Measurements from ENCODE around the gene ZHX3. TPM values are rescaled to one million over a fixed set of nuclear protein-coding genes. Genes with fewer than 3 reads are reported as not detected.

ZHX3 gene
- total and polyA plus RNA-seq, 2 of the 13 experiments (the other 11 are each of a cell fraction or from before 2014, with no cell fraction given) = 8.4 to 11.7 TPM

DNA sequence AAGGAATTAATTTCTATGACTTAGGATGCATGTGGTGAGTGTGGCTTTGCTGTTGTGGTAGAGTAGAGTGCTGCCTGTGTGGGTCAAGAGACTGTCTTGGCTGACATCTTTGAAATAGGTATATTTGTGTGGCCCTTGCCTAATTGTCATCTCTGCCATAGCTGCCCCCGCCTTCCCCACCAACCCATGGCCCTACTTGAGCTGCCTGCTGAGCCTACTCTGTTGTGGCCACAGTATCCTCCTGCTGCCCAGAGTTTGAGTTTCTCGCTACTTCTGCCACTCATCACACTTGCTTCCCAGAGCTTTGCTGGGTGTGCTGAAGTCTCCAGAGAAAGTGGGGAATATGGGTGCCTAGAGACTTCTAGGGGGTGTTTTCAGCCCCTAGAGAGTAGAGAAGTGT is 172.2 kb downstream of the ZHX3 start (continued):
- TF ChIP-seq, protein P1, sequence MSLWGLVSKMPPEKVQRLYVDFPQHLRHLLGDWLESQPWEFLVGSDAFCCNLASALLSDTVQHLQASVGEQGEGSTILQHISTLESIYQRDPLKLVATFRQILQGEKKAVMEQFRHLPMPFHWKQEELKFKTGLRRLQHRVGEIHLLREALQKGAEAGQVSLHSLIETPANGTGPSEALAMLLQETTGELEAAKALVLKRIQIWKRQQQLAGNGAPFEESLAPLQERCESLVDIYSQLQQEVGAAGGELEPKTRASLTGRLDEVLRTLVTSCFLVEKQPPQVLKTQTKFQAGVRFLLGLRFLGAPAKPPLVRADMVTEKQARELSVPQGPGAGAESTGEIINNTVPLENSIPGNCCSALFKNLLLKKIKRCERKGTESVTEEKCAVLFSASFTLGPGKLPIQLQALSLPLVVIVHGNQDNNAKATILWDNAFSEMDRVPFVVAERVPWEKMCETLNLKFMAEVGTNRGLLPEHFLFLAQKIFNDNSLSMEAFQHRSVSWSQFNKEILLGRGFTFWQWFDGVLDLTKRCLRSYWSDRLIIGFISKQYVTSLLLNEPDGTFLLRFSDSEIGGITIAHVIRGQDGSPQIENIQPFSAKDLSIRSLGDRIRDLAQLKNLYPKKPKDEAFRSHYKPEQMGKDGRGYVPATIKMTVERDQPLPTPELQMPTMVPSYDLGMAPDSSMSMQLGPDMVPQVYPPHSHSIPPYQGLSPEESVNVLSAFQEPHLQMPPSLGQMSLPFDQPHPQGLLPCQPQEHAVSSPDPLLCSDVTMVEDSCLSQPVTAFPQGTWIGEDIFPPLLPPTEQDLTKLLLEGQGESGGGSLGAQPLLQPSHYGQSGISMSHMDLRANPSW (CRISPR knock-in tag; IDR thresholded peaks at IDR 0.05; ENCODE audit: borderline replicate concordance) = no peak
- TF ChIP-seq MZF1 (CRISPR knock-in tag; IDR thresholded peaks at IDR 0.05; ENCODE audit: borderline replicate concordance) (no peak), ZBTB38 (CRISPR knock-in tag; IDR thresholded peaks at IDR 0.05) (no peak), TAF1 (CRISPR knock-in tag; IDR thresholded peaks at IDR 0.05) (no peak)

DNA sequence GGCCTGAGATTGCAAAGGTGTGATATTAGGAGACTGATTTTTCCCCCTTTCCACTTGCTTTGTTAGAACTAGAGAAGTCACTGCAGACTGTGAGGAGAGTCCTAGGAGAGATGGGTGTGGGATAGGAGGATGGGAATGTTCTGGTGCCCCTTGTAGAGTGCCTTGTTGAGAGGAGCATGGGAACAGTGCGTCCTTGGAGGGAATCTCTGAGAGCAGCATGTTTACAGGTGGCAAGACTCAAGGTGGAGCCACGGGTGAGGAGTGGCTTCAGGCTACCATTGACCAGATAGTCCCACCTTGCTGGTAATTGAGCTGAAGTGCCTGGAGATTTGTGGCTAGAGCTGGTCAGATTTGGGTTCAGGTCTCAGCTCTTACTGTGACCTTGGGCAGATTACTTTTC is 174.2 kb downstream of the ZHX3 start:
- CTCF ChIA-PET (ENCODE audit: low intra/inter-chr PET ratio, low total read pairs) = no interaction called here
- TF ChIP-seq ZBTB38 (CRISPR knock-in tag; IDR thresholded peaks at IDR 0.05) (no peak), HNRNPK (IDR thresholded peaks at IDR 0.05; ENCODE audit: low read depth, low read length, poor library complexity, severe bottlenecking) (no peak), ZNF589 (CRISPR knock-in tag; conservative IDR thresholded peaks at IDR 0.05) (no peak), ZSCAN30 (CRISPR knock-in tag; IDR thresholded peaks at IDR 0.05) (no peak), ZNF724P (CRISPR knock-in tag; IDR thresholded peaks at IDR 0.05; ENCODE audit: borderline replicate concordance) (0 out of 2 replicates have a peak, but pooled peaks have one; percentile 40)
- 94% methylated on average over 2 of the region's 2 CpGs for WGBS (ENCODE audit: low lambda C conversion rate)

More for the DNA sequence above, 174.2 kb downstream of the ZHX3 start:
- Histone ChIP-seq H3K9ac (ENCODE audit: insufficient read depth, low read depth, low read length) (no peak overlapping the region), H3K36me3 (replicated peaks in 1 of 2; ENCODE audit: control insufficient read depth in 1 of 2, insufficient read depth in 2 of 2, low read length in 2 of 2) (peaks cover 9 to 21% of the 10 kb centered on the region in 2 experiments), H4K20me1 (ENCODE audit: insufficient read depth, low read length) (peaks cover 30% of the 10 kb centered on the region), H3K4me3 (replicated peaks in 1 of 3; ENCODE audit: insufficient read depth in 1 of 3, low read depth in 2 of 3, low read length in 3 of 3) (no peak overlapping the region), H3K4me1 (ENCODE audit: insufficient read depth, low read length) (peaks cover 70% of the 10 kb centered on the region), H3K4me2 (ENCODE audit: low read depth, low read length) (no peak overlapping the region), H3K27ac (ENCODE audit: extremely low read length, insufficient read depth, low read length) (no peak overlapping the region), H2AFZ (ENCODE audit: low read length) (no peak overlapping the region), H3K79me2 (ENCODE audit: insufficient read depth, low read length) (peaks cover 98% of the 10 kb centered on the region), H3K27me3 (ENCODE audit: control insufficient read depth in 1 of 2, insufficient read depth in 2 of 2, low read length in 2 of 2) (no peaks in the 10 kb centered on the region), H3K9me3 (ENCODE audit: low read length) (no peaks in the 10 kb centered on the region)
- no peak for FAIRE-seq
- no peak for ATAC-seq
- intact Hi-C loops (cut with micrococcal nuclease; ENCODE audit: unreplicated experiment) = no loop called here
- POLR2A ChIA-PET = no interaction called here
- in situ Hi-C loops (cut with HindIII; ENCODE audit: extremely low pct_ligation_motif_present, low pct_unique_long_range_greater_than_20kb) = no loop called here
- BruUV-seq (replicated peaks) = no TSS peak
- no peak for DNase-seq (ENCODE audit: low spot score)
